Natural killer cell (primary cell): ENCODE data around the gene CPZ. TPM values are rescaled to one million over a fixed set of nuclear protein-coding genes. Genes with fewer than 3 reads are reported as not detected.

ENCODE experiments used
- ATAC-seq, 3 donors: fragments of 150-1000 bp in 2 of 3; fragments of 200-7000 bp in 1 of 3; cut with Tn5 transposase; 1 replicate in 1 of 3; 2 replicates in 2 of 3; pipeline ENCODE4 v1.10.0; 2021; ENCODE audit warnings: mild to moderate bottlenecking in 2 of 3, moderate library complexity in 2 of 3
- DNase-seq, 2 donors: peaks; one replicate each; pipeline versions ENCODE4 v3.0.0 to v3.0.0-alpha.2; 2013 to 2021; ENCODE audit warnings: mixed read lengths in 1 of 2
- H3K27ac ChIP-seq: one replicate; pipeline ENCODE4 v1.5.1; 2013; ENCODE audit warnings: mild to moderate bottlenecking, low read length
- H3K27me3 ChIP-seq: one replicate; pipeline ENCODE4 v1.6.1; 2013; ENCODE audit warnings: low read length; ENCODE audit not compliant: control insufficient read depth, insufficient read depth
- H3K36me3 ChIP-seq: one replicate; pipeline ENCODE4 v1.6.1; 2013; ENCODE audit warnings: low read length; ENCODE audit not compliant: control insufficient read depth, insufficient read depth
- H3K4me1 ChIP-seq: one replicate; pipeline ENCODE4 v1.6.1; 2013; ENCODE audit warnings: low read length; ENCODE audit not compliant: control insufficient read depth, insufficient read depth
- H3K4me3 ChIP-seq: one replicate; pipeline ENCODE4 v1.5.1; 2013; ENCODE audit warnings: low read length
- H3K9me3 ChIP-seq: one replicate; pipeline ENCODE4 v1.6.1; 2013; ENCODE audit warnings: low read length; ENCODE audit not compliant: control insufficient read depth, insufficient read depth
- H3K27ac Mint-ChIP-seq, 2 donors: one replicate each; pipeline ENCODE4 v1.8.0; 2022; ENCODE audit warnings: mild to moderate bottlenecking in 2 of 2, mixed read lengths in 2 of 2, moderate library complexity in 1 of 2
- H3K27me3 Mint-ChIP-seq, 2 donors: one replicate each; pipeline ENCODE4 v1.8.0; 2022; ENCODE audit warnings: low read depth in 2 of 2, mixed read lengths in 2 of 2
- H3K36me3 Mint-ChIP-seq: one replicate; pipeline ENCODE4 v1.8.0; 2022; ENCODE audit warnings: mixed read lengths
- H3K4me1 Mint-ChIP-seq, 2 donors: one replicate each; pipeline ENCODE4 v1.8.0; 2022; ENCODE audit warnings: mixed read lengths in 2 of 2
- H3K4me3 Mint-ChIP-seq: one replicate; pipeline ENCODE4 v1.8.0; 2022; ENCODE audit warnings: mild to moderate bottlenecking, moderate library complexity, mixed read lengths
- H3K9me3 Mint-ChIP-seq, 2 donors: one replicate each; pipeline ENCODE4 v1.8.0; 2022; ENCODE audit warnings: mixed read lengths in 2 of 2
- WGBS: methylation state at CpG from one replicate; pipeline ENCODE4 v1.1.7; 2013; ENCODE audit warnings: missing lambda C conversion rate; ENCODE audit not compliant: insufficient coverage; 5-methylcytosine and 5-hydroxymethylcytosine counted together
- intact Hi-C: fragments of 100-400 bp; cut with micrococcal nuclease; formaldehyde crosslinking; loops from one replicate; pipeline ENCODE4 v1.14.2; 2022
- total RNA-seq, 4 donors: library from RNA; stranded (reverse); fragments of 120-200 nt in 1 of 4; gene quantifications; one replicate each; pipeline versions ENCODE4 v1.2.3 to v1.2.4, GENCODE V29; 2013 to 2022
- TF ChIP-seq, protein P1 (sequence below): fragments of 200-600 bp; IDR thresholded peaks from one replicate; pipeline ENCODE4 v1.8.0; 2022; ENCODE audit warnings: antibody characterized with exemption

Gene CPZ
- total RNA-seq, 3 donors from 2014 or later (not counting 1 experiment from before 2014, with no cell fraction given): not detected

DNA sequence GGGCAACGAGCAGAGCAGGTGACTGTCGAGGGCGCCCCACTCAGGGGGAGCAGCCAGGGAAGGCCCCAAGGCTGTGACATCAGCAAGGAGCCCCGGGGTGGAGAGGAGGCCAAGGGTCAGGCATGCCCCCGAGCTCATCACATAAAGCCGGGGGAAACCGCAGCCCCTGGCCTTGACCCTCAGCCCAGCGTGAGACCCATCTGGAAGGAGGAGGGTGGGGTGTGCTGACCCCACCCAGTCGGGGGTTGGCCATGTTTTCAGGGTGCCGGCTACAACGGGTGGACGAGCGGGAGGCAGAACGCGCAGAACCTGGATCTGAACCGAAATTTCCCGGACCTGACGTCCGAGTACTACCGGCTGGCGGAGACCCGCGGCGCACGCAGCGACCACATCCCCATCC lies 13.9 kb downstream of the CPZ start:
- intact Hi-C loops: no loop called here
- ATAC-seq (no peak), DNase-seq (no peak)
- no peak overlapping the region for H3K4me3 Mint-ChIP-seq
- no peaks in the 10 kb centered on the region for H3K9me3 Mint-ChIP-seq
- no peak overlapping the region for H3K27ac Mint-ChIP-seq
- WGBS: 91% methylated on average over 23 of the region's 26 CpGs
- H3K36me3 ChIP-seq: no peaks in the 10 kb centered on the region
- no peak overlapping the region for H3K4me3 ChIP-seq
- no peaks in the 10 kb centered on the region for H3K36me3 Mint-ChIP-seq
- H3K27ac ChIP-seq: no peak overlapping the region
- TF ChIP-seq, protein P1, sequence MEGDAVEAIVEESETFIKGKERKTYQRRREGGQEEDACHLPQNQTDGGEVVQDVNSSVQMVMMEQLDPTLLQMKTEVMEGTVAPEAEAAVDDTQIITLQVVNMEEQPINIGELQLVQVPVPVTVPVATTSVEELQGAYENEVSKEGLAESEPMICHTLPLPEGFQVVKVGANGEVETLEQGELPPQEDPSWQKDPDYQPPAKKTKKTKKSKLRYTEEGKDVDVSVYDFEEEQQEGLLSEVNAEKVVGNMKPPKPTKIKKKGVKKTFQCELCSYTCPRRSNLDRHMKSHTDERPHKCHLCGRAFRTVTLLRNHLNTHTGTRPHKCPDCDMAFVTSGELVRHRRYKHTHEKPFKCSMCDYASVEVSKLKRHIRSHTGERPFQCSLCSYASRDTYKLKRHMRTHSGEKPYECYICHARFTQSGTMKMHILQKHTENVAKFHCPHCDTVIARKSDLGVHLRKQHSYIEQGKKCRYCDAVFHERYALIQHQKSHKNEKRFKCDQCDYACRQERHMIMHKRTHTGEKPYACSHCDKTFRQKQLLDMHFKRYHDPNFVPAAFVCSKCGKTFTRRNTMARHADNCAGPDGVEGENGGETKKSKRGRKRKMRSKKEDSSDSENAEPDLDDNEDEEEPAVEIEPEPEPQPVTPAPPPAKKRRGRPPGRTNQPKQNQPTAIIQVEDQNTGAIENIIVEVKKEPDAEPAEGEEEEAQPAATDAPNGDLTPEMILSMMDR: no peak
- H3K4me1 ChIP-seq: no peaks in the 10 kb centered on the region
- H3K27me3 ChIP-seq: no peaks in the 10 kb centered on the region
- H3K9me3 ChIP-seq: no peaks in the 10 kb centered on the region
- H3K4me1 Mint-ChIP-seq: no peaks in the 10 kb centered on the region
- H3K27me3 Mint-ChIP-seq: no peaks in the 10 kb centered on the region

GRCh38 chr4:8606966-8607365 lies 14.4 kb downstream of the CPZ start:
- H3K36me3 Mint-ChIP-seq: no peaks in the 10 kb centered on the region
- intact Hi-C loops: no loop called here
- no peaks in the 10 kb centered on the region for H3K4me1 Mint-ChIP-seq
- Histone ChIP-seq H3K36me3 (no peaks in the 10 kb centered on the region), H3K9me3 (no peaks in the 10 kb centered on the region), H3K27ac (no peak overlapping the region), H3K4me1 (no peaks in the 10 kb centered on the region), H3K4me3 (no peak overlapping the region), H3K27me3 (no peaks in the 10 kb centered on the region)
- no peaks in the 10 kb centered on the region for H3K9me3 Mint-ChIP-seq
- ATAC-seq (no peak), DNase-seq (no peak)
- H3K27ac Mint-ChIP-seq: no peak overlapping the region
- TF ChIP-seq, protein P1: no peak
- no peak overlapping the region for H3K4me3 Mint-ChIP-seq
- no peaks in the 10 kb centered on the region for H3K27me3 Mint-ChIP-seq
- 70% methylated on average over 10 of the region's 10 CpGs for WGBS

DNA sequence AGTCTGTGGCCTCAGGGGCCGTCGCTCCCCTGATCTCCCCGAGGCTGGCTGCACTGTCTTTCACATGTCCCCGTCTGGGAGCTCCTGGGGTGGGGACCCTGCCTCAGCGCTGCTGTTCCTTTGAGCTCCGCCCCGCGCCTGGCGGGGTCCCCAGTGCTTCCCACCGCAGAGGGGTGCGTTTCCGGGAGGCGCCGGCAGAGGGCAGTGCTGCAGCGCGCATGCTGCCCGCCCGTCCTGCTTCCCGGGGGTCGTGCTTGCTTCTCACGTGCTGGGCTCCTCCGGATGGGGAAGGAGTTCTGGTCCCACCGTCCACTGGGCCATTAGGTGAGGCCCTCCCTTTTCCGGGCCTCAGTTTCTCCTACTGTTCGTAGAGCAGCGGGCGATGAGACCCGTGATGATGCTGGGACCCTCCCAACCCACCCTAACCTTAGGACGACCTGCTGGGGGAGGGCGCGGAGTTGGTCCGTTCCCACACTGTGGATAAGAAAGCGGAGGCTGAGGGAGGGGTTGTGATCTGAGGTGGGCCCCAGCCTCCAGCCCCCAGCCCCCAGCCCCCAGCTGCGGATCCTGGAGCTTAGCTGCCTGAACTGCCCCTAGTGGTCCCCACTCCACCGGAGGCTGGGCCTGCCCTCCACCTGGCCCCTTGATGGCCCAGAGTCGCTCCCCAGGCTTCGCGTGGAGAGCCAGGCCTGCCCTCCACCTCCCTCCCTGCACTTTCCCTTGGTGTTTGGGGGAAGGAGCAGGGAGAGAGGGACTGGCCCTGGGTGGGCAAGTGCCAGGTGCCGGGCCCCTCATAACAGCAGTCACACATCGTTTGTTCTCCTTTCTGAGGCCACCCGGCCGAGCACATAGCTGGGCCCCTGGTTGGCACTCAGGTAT lies 15.3 kb downstream of the CPZ start:
- Mint-ChIP-seq H3K4me3 (no peak overlapping the region), H3K36me3 (no peaks in the 10 kb centered on the region), H3K9me3 (no peaks in the 10 kb centered on the region), H3K27ac (no peak overlapping the region), H3K27me3 (no peaks in the 10 kb centered on the region), H3K4me1 (no peaks in the 10 kb centered on the region)
- no peak overlapping the region for H3K4me3 ChIP-seq
- ATAC-seq: peak in 1 of 3 donors; percentile 72
- WGBS: 10% methylated on average over 31 of the region's 42 CpGs
- intact Hi-C loops: no loop called here
- H3K27me3 ChIP-seq: no peaks in the 10 kb centered on the region
- TF ChIP-seq, protein P1: peak; percentile 86
- no peaks in the 10 kb centered on the region for H3K9me3 ChIP-seq
- H3K36me3 ChIP-seq: no peaks in the 10 kb centered on the region
- no peaks in the 10 kb centered on the region for H3K4me1 ChIP-seq
- no peak overlapping the region for H3K27ac ChIP-seq
- DNase-seq: peak; percentile 33 to 50
